ENCODE measurements around the gene DAB2IP.

Gene DAB2IP

GRCh38 chr9:121776001-121776738, 124.7 kb downstream of the DAB2IP start:
- no peaks in the 10 kb centered on the region for H4K20me1 ChIP-seq (ENCODE audit: insufficient read depth, low read length, poor library complexity, severe bottlenecking)
- H3K79me2 ChIP-seq (ENCODE audit: insufficient read depth, low read length): no peaks in the 10 kb centered on the region
- no peaks in the 10 kb centered on the region for H3K27me3 ChIP-seq (ENCODE audit: insufficient read depth, low read length, poor library complexity, severe bottlenecking)
- H3K36me3 ChIP-seq (ENCODE audit: insufficient read depth, low read length): peaks cover 51% of the 10 kb centered on the region; the same call in 1 of the 2 replicates
- H3F3A ChIP-seq (ENCODE audit: low read depth): no peaks in the 10 kb centered on the region
- H3K4me1 ChIP-seq (ENCODE audit: insufficient read depth, low read length, poor library complexity, severe bottlenecking): no peaks in the 10 kb centered on the region
- no peak overlapping the region for H3K4me2 ChIP-seq (ENCODE audit: low read depth, low read length, poor library complexity, severe bottlenecking)
- H3K4me3 ChIP-seq (ENCODE audit: low read length, poor library complexity, severe bottlenecking): no peak overlapping the region
- H2AFZ ChIP-seq (ENCODE audit: low read length): no peak overlapping the region
- TF ChIP-seq EZH2phosphoT487 (IDR thresholded peaks at IDR 0.05; ENCODE audit: borderline replicate concordance): no peak
- TF ChIP-seq, protein P1, sequence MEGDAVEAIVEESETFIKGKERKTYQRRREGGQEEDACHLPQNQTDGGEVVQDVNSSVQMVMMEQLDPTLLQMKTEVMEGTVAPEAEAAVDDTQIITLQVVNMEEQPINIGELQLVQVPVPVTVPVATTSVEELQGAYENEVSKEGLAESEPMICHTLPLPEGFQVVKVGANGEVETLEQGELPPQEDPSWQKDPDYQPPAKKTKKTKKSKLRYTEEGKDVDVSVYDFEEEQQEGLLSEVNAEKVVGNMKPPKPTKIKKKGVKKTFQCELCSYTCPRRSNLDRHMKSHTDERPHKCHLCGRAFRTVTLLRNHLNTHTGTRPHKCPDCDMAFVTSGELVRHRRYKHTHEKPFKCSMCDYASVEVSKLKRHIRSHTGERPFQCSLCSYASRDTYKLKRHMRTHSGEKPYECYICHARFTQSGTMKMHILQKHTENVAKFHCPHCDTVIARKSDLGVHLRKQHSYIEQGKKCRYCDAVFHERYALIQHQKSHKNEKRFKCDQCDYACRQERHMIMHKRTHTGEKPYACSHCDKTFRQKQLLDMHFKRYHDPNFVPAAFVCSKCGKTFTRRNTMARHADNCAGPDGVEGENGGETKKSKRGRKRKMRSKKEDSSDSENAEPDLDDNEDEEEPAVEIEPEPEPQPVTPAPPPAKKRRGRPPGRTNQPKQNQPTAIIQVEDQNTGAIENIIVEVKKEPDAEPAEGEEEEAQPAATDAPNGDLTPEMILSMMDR (conservative IDR thresholded peaks at IDR 0.05; ENCODE audit: low read length): no peak
- H3K9ac ChIP-seq (ENCODE audit: low read depth, low read length, poor library complexity, severe bottlenecking): no peak overlapping the region
- H3K9me2 ChIP-seq (replicated peaks; ENCODE audit: low read depth, low read length): no peaks in the 10 kb centered on the region
- no peaks in the 10 kb centered on the region for H3K9me3 ChIP-seq (ENCODE audit: insufficient read depth, low read depth, low read length)

- Histone ChIP-seq H3K4me2 (ENCODE audit: low read depth, low read length, poor library complexity, severe bottlenecking) (no peak overlapping the region), H3K27me3 (ENCODE audit: insufficient read depth, low read length, poor library complexity, severe bottlenecking) (no peaks in the 10 kb centered on the region), H3K4me1 (ENCODE audit: insufficient read depth, low read length, poor library complexity, severe bottlenecking) (no peaks in the 10 kb centered on the region), H3F3A (ENCODE audit: low read depth) (no peaks in the 10 kb centered on the region), H3K36me3 (ENCODE audit: insufficient read depth, low read length) (peaks cover 59% of the 10 kb centered on the region; the same call in 1 of the 2 replicates), H3K9ac (ENCODE audit: low read depth, low read length, poor library complexity, severe bottlenecking) (no peak overlapping the region), H4K20me1 (ENCODE audit: insufficient read depth, low read length, poor library complexity, severe bottlenecking) (no peaks in the 10 kb centered on the region), H2AFZ (ENCODE audit: low read length) (no peak overlapping the region), H3K4me3 (ENCODE audit: low read length, poor library complexity, severe bottlenecking) (no peak overlapping the region), H3K9me2 (replicated peaks; ENCODE audit: low read depth, low read length) (no peaks in the 10 kb centered on the region), H3K9me3 (ENCODE audit: insufficient read depth, low read depth, low read length) (no peaks in the 10 kb centered on the region), H3K79me2 (ENCODE audit: insufficient read depth, low read length) (no peaks in the 10 kb centered on the region)
- no peak for TF ChIP-seq EZH2phosphoT487 (IDR thresholded peaks at IDR 0.05; ENCODE audit: borderline replicate concordance)
- TF ChIP-seq, protein P1 (conservative IDR thresholded peaks at IDR 0.05; ENCODE audit: low read length): no peak
Measured at GRCh38 chr9:121776739-121777637, 125.6 kb downstream of the DAB2IP start.

GRCh38 chr9:121778252-121779225, 127.1 kb downstream of the DAB2IP start:
- H3K9me2 ChIP-seq (replicated peaks; ENCODE audit: low read depth, low read length): no peaks in the 10 kb centered on the region
- no peaks in the 10 kb centered on the region for H4K20me1 ChIP-seq (ENCODE audit: insufficient read depth, low read length, poor library complexity, severe bottlenecking)
- TF ChIP-seq, protein P1 (conservative IDR thresholded peaks at IDR 0.05; ENCODE audit: low read length): no peak
- no peak for TF ChIP-seq EZH2phosphoT487 (IDR thresholded peaks at IDR 0.05; ENCODE audit: borderline replicate concordance)
- no peaks in the 10 kb centered on the region for H3F3A ChIP-seq (ENCODE audit: low read depth)
- H3K9me3 ChIP-seq (ENCODE audit: insufficient read depth, low read depth, low read length): no peaks in the 10 kb centered on the region
- no peak overlapping the region for H2AFZ ChIP-seq (ENCODE audit: low read length)
- H3K79me2 ChIP-seq (ENCODE audit: insufficient read depth, low read length): no peaks in the 10 kb centered on the region
- no peak overlapping the region for H3K4me3 ChIP-seq (ENCODE audit: low read length, poor library complexity, severe bottlenecking)
- peaks cover 64% of the 10 kb centered on the region; the same call in 1 of the 2 replicates for H3K36me3 ChIP-seq (ENCODE audit: insufficient read depth, low read length)
- no peaks in the 10 kb centered on the region for H3K27me3 ChIP-seq (ENCODE audit: insufficient read depth, low read length, poor library complexity, severe bottlenecking)
- peaks cover 7% of the 10 kb centered on the region for H3K4me1 ChIP-seq (ENCODE audit: insufficient read depth, low read length, poor library complexity, severe bottlenecking)
- no peak overlapping the region for H3K9ac ChIP-seq (ENCODE audit: low read depth, low read length, poor library complexity, severe bottlenecking)
- no peak overlapping the region for H3K4me2 ChIP-seq (ENCODE audit: low read depth, low read length, poor library complexity, severe bottlenecking)
